GM23338 (cell line): ENCODE results near the gene FOXP1. TPM values are rescaled to one million over a fixed set of nuclear protein-coding genes. Genes with fewer than 3 reads are reported as not detected.

ENCODE experiments used
- ATAC-seq: fragments of 200-7000 bp; cut with Tn5 transposase; 3 replicates; pipeline ENCODE4 v1.9.1; 2020
- DNase-seq: peaks from one replicate; pipeline ENCODE4 v3.0.0-alpha.2; 2015; ENCODE audit warnings: low spot score
- H2AFZ ChIP-seq: fragments of 200-600 bp; sonication (generic); 2 replicates; pipeline ENCODE4 v1.8.0; 2016; ENCODE audit warnings: antibody characterized with exemption, mild to moderate bottlenecking, moderate library complexity
- H3F3A ChIP-seq: fragments of 200-600 bp; sonication (generic); replicated peaks from 2 replicates; pipeline ENCODE4 v1.8.0; 2017; ENCODE audit warnings: antibody characterized with exemption, mixed run types, low read depth
- H3K27ac ChIP-seq: fragments of 200-600 bp; sonication (generic); 2 replicates; pipeline ENCODE4 v1.6.1; 2016; ENCODE audit warnings: low read depth
- H3K27me3 ChIP-seq: fragments of 200-600 bp; sonication (generic); 2 replicates; pipeline ENCODE4 v1.8.0; 2016; ENCODE audit warnings: mild to moderate bottlenecking, mixed run types, moderate library complexity; ENCODE audit not compliant: insufficient read depth
- H3K36me3 ChIP-seq: fragments of 200-600 bp; sonication (generic); 2 replicates; pipeline ENCODE4 v1.8.0; 2016; ENCODE audit warnings: mild to moderate bottlenecking; ENCODE audit not compliant: insufficient read depth
- H3K4me1 ChIP-seq: fragments of 200-600 bp; sonication (generic); 2 replicates; pipeline ENCODE4 v1.8.0; 2016; ENCODE audit warnings: mild to moderate bottlenecking, moderate library complexity; ENCODE audit not compliant: insufficient read depth
- H3K4me2 ChIP-seq: fragments of 200-600 bp; sonication (generic); 2 replicates; pipeline ENCODE4 v1.7.1; 2017; ENCODE audit warnings: mixed run types
- H3K4me3 ChIP-seq: fragments of 200-600 bp; sonication (generic); 2 replicates; pipeline ENCODE4 v1.6.1; 2016; ENCODE audit warnings: mixed run types
- H3K79me2 ChIP-seq: fragments of 200-600 bp; sonication (generic); replicated peaks from 2 replicates; pipeline ENCODE4 v1.8.0; 2017; ENCODE audit warnings: mild to moderate bottlenecking; ENCODE audit not compliant: insufficient read depth
- H3K9me2 ChIP-seq: fragments of 200-600 bp; sonication (generic); 2 replicates; pipeline ENCODE4 v1.8.0; 2017; ENCODE audit not compliant: insufficient read depth
- H4K20me1 ChIP-seq: fragments of 200-600 bp; sonication (generic); replicated peaks from 2 replicates; pipeline ENCODE4 v1.8.0; 2017; ENCODE audit warnings: mild to moderate bottlenecking; ENCODE audit not compliant: insufficient read depth
- H3K27ac Mint-ChIP-seq: 2 replicates; pipeline ENCODE4 v1.8.0; 2020; ENCODE audit warnings: inconsistent platforms, mild to moderate bottlenecking, moderate library complexity, mixed read lengths
- H3K27me3 Mint-ChIP-seq: 3 replicates; pipeline ENCODE4 v1.8.0; 2022; ENCODE audit warnings: low read depth, mild to moderate bottlenecking, moderate library complexity, mixed read lengths, inconsistent platforms; ENCODE audit not compliant: insufficient read depth, poor library complexity
- H3K36me3 Mint-ChIP-seq: 3 replicates; pipeline ENCODE4 v1.8.0; 2021; ENCODE audit warnings: low read depth, mild to moderate bottlenecking, inconsistent platforms, moderate library complexity, mixed read lengths
- H3K4me1 Mint-ChIP-seq: 3 replicates; pipeline ENCODE4 v1.8.0; 2020; ENCODE audit warnings: mild to moderate bottlenecking, inconsistent platforms, mixed read lengths
- H3K4me3 Mint-ChIP-seq: 3 replicates; pipeline ENCODE4 v1.8.0; 2021; ENCODE audit warnings: moderate library complexity, mild to moderate bottlenecking, inconsistent platforms, mixed read lengths
- H3K9me3 Mint-ChIP-seq: 3 replicates; pipeline ENCODE4 v1.8.0; 2020; ENCODE audit warnings: moderate library complexity, mild to moderate bottlenecking, inconsistent platforms, mixed read lengths
- CREB1 ChIP-seq: fragments of 250-450 bp; sonication (Bioruptor Pico); IDR thresholded peaks from 2 replicates; pipeline ENCODE4 v1.5.0; 2020; ENCODE audit warnings: low read depth, mild to moderate bottlenecking, moderate library complexity
- CTCF ChIP-seq, 2 experiments: fragments of 200-600 bp in 1 of 2; sonication (generic) in 1 of 2; conservative IDR thresholded peaks; 2 replicates each; pipeline versions ENCODE4 v1.5.1 to v1.6.1; 2016 to 2017; ENCODE audit warnings: antibody characterized with exemption in 2 of 2, low read depth in 2 of 2, mild to moderate bottlenecking in 2 of 2, moderate library complexity in 1 of 2
- ETS1 ChIP-seq: IDR thresholded peaks from 2 replicates; pipeline ENCODE4 v1.6.1; 2016; ENCODE audit warnings: antibody characterized with exemption
- EZH2 ChIP-seq: fragments of 200-600 bp; sonication (generic); IDR thresholded peaks from one replicate; pipeline ENCODE4 v1.8.0; 2017; ENCODE audit warnings: antibody characterized with exemption, mild to moderate bottlenecking, low read depth; ENCODE audit not compliant: unreplicated experiment
- EZH2phosphoT487 ChIP-seq: fragments of 200-600 bp; sonication (generic); IDR thresholded peaks from one replicate; pipeline ENCODE4 v1.8.1; 2018; ENCODE audit warnings: antibody characterized with exemption; ENCODE audit not compliant: unreplicated experiment
- JUNB ChIP-seq: IDR thresholded peaks from one replicate; pipeline ENCODE4 v1.6.1; 2016; ENCODE audit warnings: antibody characterized with exemption; ENCODE audit not compliant: unreplicated experiment
- NANOG ChIP-seq: IDR thresholded peaks from 2 replicates; pipeline ENCODE4 v1.6.1; 2016; ENCODE audit warnings: antibody characterized with exemption, borderline replicate concordance
- POLR2AphosphoS5 ChIP-seq: IDR thresholded peaks from 2 replicates; pipeline ENCODE4 v1.6.1; 2016; ENCODE audit warnings: antibody characterized with exemption, low read depth
- STAT1 ChIP-seq: IDR thresholded peaks from one replicate; pipeline ENCODE4 v1.6.1; 2016; ENCODE audit warnings: antibody characterized with exemption; ENCODE audit not compliant: unreplicated experiment
- ZNF114 ChIP-seq: fragments of 250-450 bp; sonication (Bioruptor Pico); IDR thresholded peaks from 2 replicates; pipeline ENCODE4 v1.5.0; 2020; ENCODE audit warnings: mild to moderate bottlenecking, moderate library complexity
- ZNF331 ChIP-seq: fragments of 250-450 bp; sonication (Bioruptor Pico); IDR thresholded peaks from 2 replicates; pipeline ENCODE4 v1.5.0; 2020; ENCODE audit warnings: low read depth, mild to moderate bottlenecking, moderate library complexity
- polyA plus RNA-seq: library from polyadenylated mRNA; unstranded; fragments of >200 nt; fragmentation: Nextera tagmentation; extraction: Ambion mirVana; gene quantifications from 2 replicates; pipeline ENCODE4 v1.2.1, GENCODE V29; 2016
- total RNA-seq: library from RNA; depleted of rRNA; stranded (reverse); fragments of >200 nt; shearing (Covaris generic); gene quantifications from 2 replicates; pipeline ENCODE4 v1.2.3, GENCODE V29; 2014
- TF ChIP-seq, protein P1 (sequence below): fragments of 250-450 bp; sonication (Bioruptor Pico); IDR thresholded peaks from 2 replicates; pipeline ENCODE4 v1.5.0; 2020; ENCODE audit warnings: mild to moderate bottlenecking, moderate library complexity
- TF ChIP-seq, protein P2 (sequence below): IDR thresholded peaks from one replicate; pipeline ENCODE4 v1.6.1; 2018; ENCODE audit warnings: antibody characterized with exemption; ENCODE audit not compliant: unreplicated experiment

Gene FOXP1
- total and polyA plus RNA-seq, 2 experiments from 2014 or later = 32.9 to 35.5 TPM

- H3K4me1 ChIP-seq = peaks cover 83% of the 10 kb centered on the region
- H3F3A ChIP-seq = no peaks in the 10 kb centered on the region
- no peaks in the 10 kb centered on the region for H3K36me3 ChIP-seq
- peak overlapping the region; percentile 65 for H3K4me2 ChIP-seq
- H3K27me3 ChIP-seq = peaks cover 8% of the 10 kb centered on the region; the same call in 1 of the 2 replicates
- ATAC-seq = no peak
- Mint-ChIP-seq H3K9me3 (no peaks in the 10 kb centered on the region; the same call in 2 of the 3 replicates), H3K27me3 (peaks cover 1% of the 10 kb centered on the region), H3K4me3 (no peak overlapping the region), H3K4me1 (peaks cover 87% of the 10 kb centered on the region), H3K36me3 (peaks cover 18% of the 10 kb centered on the region; the same call in 2 of the 3 replicates), H3K27ac (peak overlapping the region; percentile 12; the same call in 1 of the 2 replicates)
- H3K79me2 ChIP-seq = peaks cover 59% of the 10 kb centered on the region
- H3K27ac ChIP-seq = peak overlapping the region; percentile 56; the same call in 1 of the 2 replicates
- DNase-seq = no peak
- H2AFZ ChIP-seq = no peak overlapping the region
- no peaks in the 10 kb centered on the region for H4K20me1 ChIP-seq
- TF ChIP-seq JUNB (no peak), EZH2 (no peak), POLR2AphosphoS5 (no peak), CTCF (conservative IDR thresholded peaks at IDR 0.05; ENCODE audit: low read depth in 2 of 2) (no peak), CREB1 (no peak), NANOG (no peak), ZNF331 (CRISPR knock-in tag) (no peak), ZNF114 (CRISPR knock-in tag) (no peak), EZH2phosphoT487 (no peak), STAT1 (no peak), ETS1 (no peak)
- TF ChIP-seq, protein P1, sequence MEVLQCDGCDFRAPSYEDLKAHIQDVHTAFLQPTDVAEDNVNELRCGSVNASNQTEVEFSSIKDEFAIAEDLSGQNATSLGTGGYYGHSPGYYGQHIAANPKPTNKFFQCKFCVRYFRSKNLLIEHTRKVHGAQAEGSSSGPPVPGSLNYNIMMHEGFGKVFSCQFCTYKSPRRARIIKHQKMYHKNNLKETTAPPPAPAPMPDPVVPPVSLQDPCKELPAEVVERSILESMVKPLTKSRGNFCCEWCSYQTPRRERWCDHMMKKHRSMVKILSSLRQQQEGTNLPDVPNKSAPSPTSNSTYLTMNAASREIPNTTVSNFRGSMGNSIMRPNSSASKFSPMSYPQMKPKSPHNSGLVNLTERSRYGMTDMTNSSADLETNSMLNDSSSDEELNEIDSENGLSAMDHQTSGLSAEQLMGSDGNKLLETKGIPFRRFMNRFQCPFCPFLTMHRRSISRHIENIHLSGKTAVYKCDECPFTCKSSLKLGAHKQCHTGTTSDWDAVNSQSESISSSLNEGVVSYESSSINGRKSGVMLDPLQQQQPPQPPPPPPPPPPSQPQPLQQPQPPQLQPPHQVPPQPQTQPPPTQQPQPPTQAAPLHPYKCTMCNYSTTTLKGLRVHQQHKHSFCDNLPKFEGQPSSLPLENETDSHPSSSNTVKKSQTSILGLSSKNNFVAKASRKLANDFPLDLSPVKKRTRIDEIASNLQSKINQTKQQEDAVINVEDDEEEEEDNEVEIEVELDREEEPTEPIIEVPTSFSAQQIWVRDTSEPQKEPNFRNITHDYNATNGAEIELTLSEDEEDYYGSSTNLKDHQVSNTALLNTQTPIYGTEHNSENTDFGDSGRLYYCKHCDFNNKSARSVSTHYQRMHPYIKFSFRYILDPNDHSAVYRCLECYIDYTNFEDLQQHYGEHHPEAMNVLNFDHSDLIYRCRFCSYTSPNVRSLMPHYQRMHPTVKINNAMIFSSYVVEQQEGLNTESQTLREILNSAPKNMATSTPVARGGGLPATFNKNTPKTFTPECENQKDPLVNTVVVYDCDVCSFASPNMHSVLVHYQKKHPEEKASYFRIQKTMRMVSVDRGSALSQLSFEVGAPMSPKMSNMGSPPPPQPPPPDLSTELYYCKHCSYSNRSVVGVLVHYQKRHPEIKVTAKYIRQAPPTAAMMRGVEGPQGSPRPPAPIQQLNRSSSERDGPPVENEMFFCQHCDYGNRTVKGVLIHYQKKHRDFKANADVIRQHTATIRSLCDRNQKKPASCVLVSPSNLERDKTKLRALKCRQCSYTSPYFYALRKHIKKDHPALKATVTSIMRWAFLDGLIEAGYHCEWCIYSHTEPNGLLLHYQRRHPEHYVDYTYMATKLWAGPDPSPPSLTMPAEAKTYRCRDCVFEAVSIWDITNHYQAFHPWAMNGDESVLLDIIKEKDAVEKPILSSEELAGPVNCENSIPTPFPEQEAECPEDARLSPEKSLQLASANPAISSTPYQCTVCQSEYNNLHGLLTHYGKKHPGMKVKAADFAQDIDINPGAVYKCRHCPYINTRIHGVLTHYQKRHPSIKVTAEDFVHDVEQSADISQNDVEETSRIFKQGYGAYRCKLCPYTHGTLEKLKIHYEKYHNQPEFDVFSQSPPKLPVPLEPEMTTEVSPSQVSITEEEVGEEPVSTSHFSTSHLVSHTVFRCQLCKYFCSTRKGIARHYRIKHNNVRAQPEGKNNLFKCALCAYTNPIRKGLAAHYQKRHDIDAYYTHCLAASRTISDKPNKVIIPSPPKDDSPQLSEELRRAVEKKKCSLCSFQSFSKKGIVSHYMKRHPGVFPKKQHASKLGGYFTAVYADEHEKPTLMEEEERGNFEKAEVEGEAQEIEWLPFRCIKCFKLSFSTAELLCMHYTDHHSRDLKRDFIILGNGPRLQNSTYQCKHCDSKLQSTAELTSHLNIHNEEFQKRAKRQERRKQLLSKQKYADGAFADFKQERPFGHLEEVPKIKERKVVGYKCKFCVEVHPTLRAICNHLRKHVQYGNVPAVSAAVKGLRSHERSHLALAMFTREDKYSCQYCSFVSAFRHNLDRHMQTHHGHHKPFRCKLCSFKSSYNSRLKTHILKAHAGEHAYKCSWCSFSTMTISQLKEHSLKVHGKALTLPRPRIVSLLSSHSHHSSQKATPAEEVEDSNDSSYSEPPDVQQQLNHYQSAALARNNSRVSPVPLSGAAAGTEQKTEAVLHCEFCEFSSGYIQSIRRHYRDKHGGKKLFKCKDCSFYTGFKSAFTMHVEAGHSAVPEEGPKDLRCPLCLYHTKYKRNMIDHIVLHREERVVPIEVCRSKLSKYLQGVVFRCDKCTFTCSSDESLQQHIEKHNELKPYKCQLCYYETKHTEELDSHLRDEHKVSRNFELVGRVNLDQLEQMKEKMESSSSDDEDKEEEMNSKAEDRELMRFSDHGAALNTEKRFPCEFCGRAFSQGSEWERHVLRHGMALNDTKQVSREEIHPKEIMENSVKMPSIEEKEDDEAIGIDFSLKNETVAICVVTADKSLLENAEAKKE (CRISPR knock-in tag) = no peak
- TF ChIP-seq, protein P2, sequence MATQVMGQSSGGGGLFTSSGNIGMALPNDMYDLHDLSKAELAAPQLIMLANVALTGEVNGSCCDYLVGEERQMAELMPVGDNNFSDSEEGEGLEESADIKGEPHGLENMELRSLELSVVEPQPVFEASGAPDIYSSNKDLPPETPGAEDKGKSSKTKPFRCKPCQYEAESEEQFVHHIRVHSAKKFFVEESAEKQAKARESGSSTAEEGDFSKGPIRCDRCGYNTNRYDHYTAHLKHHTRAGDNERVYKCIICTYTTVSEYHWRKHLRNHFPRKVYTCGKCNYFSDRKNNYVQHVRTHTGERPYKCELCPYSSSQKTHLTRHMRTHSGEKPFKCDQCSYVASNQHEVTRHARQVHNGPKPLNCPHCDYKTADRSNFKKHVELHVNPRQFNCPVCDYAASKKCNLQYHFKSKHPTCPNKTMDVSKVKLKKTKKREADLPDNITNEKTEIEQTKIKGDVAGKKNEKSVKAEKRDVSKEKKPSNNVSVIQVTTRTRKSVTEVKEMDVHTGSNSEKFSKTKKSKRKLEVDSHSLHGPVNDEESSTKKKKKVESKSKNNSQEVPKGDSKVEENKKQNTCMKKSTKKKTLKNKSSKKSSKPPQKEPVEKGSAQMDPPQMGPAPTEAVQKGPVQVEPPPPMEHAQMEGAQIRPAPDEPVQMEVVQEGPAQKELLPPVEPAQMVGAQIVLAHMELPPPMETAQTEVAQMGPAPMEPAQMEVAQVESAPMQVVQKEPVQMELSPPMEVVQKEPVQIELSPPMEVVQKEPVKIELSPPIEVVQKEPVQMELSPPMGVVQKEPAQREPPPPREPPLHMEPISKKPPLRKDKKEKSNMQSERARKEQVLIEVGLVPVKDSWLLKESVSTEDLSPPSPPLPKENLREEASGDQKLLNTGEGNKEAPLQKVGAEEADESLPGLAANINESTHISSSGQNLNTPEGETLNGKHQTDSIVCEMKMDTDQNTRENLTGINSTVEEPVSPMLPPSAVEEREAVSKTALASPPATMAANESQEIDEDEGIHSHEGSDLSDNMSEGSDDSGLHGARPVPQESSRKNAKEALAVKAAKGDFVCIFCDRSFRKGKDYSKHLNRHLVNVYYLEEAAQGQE = no peak
- no peak overlapping the region for H3K4me3 ChIP-seq
- no peaks in the 10 kb centered on the region for H3K9me2 ChIP-seq
These were observed 284.4 kb downstream of the FOXP1 start for GRCh38 chr3:71299160-71299559.
